Activated naive CD8-positive, alpha-beta T cell treated with anti-CD3 and anti-CD28 coated beads for 36 hours (primary cell): ENCODE results near the gene LMAN2. TPM values are rescaled to one million over a fixed set of nuclear protein-coding genes. Genes with fewer than 3 reads are reported as not detected.

Experiments
- DNase-seq: peaks from one replicate; pipeline ENCODE4 v3.0.0; 2021
- H3K27ac Mint-ChIP-seq: one replicate; pipeline ENCODE4 v1.8.0; 2022; ENCODE audit warnings: mild to moderate bottlenecking, moderate library complexity, mixed read lengths
- H3K27me3 Mint-ChIP-seq: one replicate; pipeline ENCODE4 v1.8.0; 2022; ENCODE audit warnings: mild to moderate bottlenecking, mixed read lengths
- H3K36me3 Mint-ChIP-seq: one replicate; pipeline ENCODE4 v1.8.0; 2021; ENCODE audit warnings: mild to moderate bottlenecking, mixed read lengths
- H3K4me1 Mint-ChIP-seq: one replicate; pipeline ENCODE4 v1.8.0; 2021; ENCODE audit warnings: mixed read lengths
- H3K4me3 Mint-ChIP-seq: one replicate; pipeline ENCODE4 v1.8.0; 2022; ENCODE audit warnings: mild to moderate bottlenecking, moderate library complexity, mixed read lengths
- H3K9me3 Mint-ChIP-seq: one replicate; pipeline ENCODE4 v1.8.0; 2022; ENCODE audit warnings: mixed read lengths
- total RNA-seq, 2 experiments: library from RNA; stranded (reverse); gene quantifications; one replicate each; pipeline ENCODE4 v1.2.3, GENCODE V29; 2021

The LMAN2 gene
- total RNA-seq, 2 experiments from 2014 or later: 91.5 to 92.1 TPM

- peak overlapping the region; percentile 4 for H3K27ac Mint-ChIP-seq
- H3K36me3 Mint-ChIP-seq: peaks cover 22% of the 10 kb centered on the region
- H3K9me3 Mint-ChIP-seq: no peaks in the 10 kb centered on the region
- H3K27me3 Mint-ChIP-seq: no peaks in the 10 kb centered on the region
- no peak overlapping the region for H3K4me3 Mint-ChIP-seq
- H3K4me1 Mint-ChIP-seq: peaks cover 16% of the 10 kb centered on the region
- DNase-seq: no peak
Measured at GRCh38 chr5:177291735-177292134, 59.7 kb downstream of the LMAN2 start.

GRCh38 chr5:177290816-177291596, 60.5 kb downstream of the LMAN2 start:
- H3K36me3 Mint-ChIP-seq: peaks cover 17% of the 10 kb centered on the region
- H3K4me3 Mint-ChIP-seq: no peak overlapping the region
- DNase-seq: no peak
- H3K27ac Mint-ChIP-seq: no peak overlapping the region
- H3K9me3 Mint-ChIP-seq: no peaks in the 10 kb centered on the region
- no peaks in the 10 kb centered on the region for H3K27me3 Mint-ChIP-seq
- peaks cover 9% of the 10 kb centered on the region for H3K4me1 Mint-ChIP-seq

GRCh38 chr5:177288191-177288590, 63.3 kb downstream of the LMAN2 start:
- Mint-ChIP-seq H3K9me3 (no peaks in the 10 kb centered on the region), H3K36me3 (peaks cover 3% of the 10 kb centered on the region), H3K27me3 (no peaks in the 10 kb centered on the region), H3K27ac (no peak overlapping the region), H3K4me1 (no peaks in the 10 kb centered on the region), H3K4me3 (no peak overlapping the region)
- no peak for DNase-seq

Other genes starting within 250 kb of the LMAN2 start
- gene NSD1, start 217.9 kb downstream of the LMAN2 start, total RNA-seq: 10 to 100 TPM; 64.0 to 66.4 TPM
- 10 to 100 TPM; 26.8 to 29.9 TPM for gene RAB24, start 47.9 kb downstream of the LMAN2 start, total RNA-seq
- gene PRELID1, start 47.9 kb downstream of the LMAN2 start, total RNA-seq: 100 to 1,000 TPM; 311 to 315 TPM
- 10 to 100 TPM; 14.7 to 17.3 TPM for gene MXD3, start 39.8 kb downstream of the LMAN2 start, total RNA-seq
- gene RGS14, start 6.3 kb upstream of the LMAN2 start, total RNA-seq: 10 to 100 TPM; 38.9 to 41.2 TPM
- not detected for gene SLC34A1, start 32.8 kb upstream of the LMAN2 start, total RNA-seq
- not detected for gene PFN3, start 49.0 kb upstream of the LMAN2 start, total RNA-seq
- 1 to 10 TPM; 5.6 TPM for gene F12, start 57.9 kb upstream of the LMAN2 start, total RNA-seq
- gene GRK6, start 75.0 kb upstream of the LMAN2 start, total RNA-seq: 100 to 1,000 TPM; 113 to 115 TPM
- 10 to 100 TPM; 21.5 to 21.8 TPM for gene PRR7, start 95.1 kb upstream of the LMAN2 start, total RNA-seq
- 100 to 1,000 TPM; 100 to 106 TPM for gene DBN1, start 122.0 kb upstream of the LMAN2 start, total RNA-seq
- gene PDLIM7, start 145.9 kb upstream of the LMAN2 start, total RNA-seq: 10 to 100 TPM; 38.5 to 41.9 TPM
- gene DOK3, start 158.2 kb upstream of the LMAN2 start, total RNA-seq: 1 to 10 TPM; 8.2 to 8.6 TPM
- gene DDX41, start 165.3 kb upstream of the LMAN2 start, total RNA-seq: 100 to 1,000 TPM; 211 to 220 TPM
- 10 to 100 TPM; 47.2 to 52.9 TPM for gene FAM193B, start 202.9 kb upstream of the LMAN2 start, total RNA-seq
- gene TMED9, start 240.5 kb upstream of the LMAN2 start, total RNA-seq: 100 to 1,000 TPM; 102 to 103 TPM
- gene B4GALT7, start 248.5 kb upstream of the LMAN2 start, total RNA-seq: 10 to 100 TPM; 20.0 to 21.0 TPM